Measurements from ENCODE around the gene CNOT11. TPM values are rescaled to one million over a fixed set of nuclear protein-coding genes. Genes with fewer than 3 reads are reported as not detected.

The CNOT11 gene
- total RNA-seq, 2 experiments from 2014 or later, result 39.4 to 46.8 TPM

GRCh38 chr2:101295895-101296294 lies 43.2 kb downstream of the CNOT11 start:
- ChIA-PET POLR2A (interaction anchor here (1.0 to 1.8 kb wide), 2 partner anchors 11 to 32 kb away, joined by 3 read pairs; no protein-coding TSS in a partner anchor), CTCF (interaction anchor here (1.2 kb wide), 1 partner anchor 8 kb away, joined by 3 read pairs; no protein-coding TSS in a partner anchor)
- peaks cover 48% of the 10 kb centered on the region for H3K36me3 ChIP-seq (ENCODE audit: insufficient read depth, low read length)
- H3K27ac ChIP-seq (ENCODE audit: low read depth in 1 of 2, low read length in 2 of 2), result no peak overlapping the region
- intact Hi-C loops (cut with DNase I, micrococcal nuclease), result no loop called here
- H3K27me3 ChIP-seq (ENCODE audit: control insufficient read depth in 1 of 2, insufficient read depth in 2 of 2, low read length in 2 of 2), result no peaks in the 10 kb centered on the region
- H3K9me3 ChIP-seq (ENCODE audit: control insufficient read depth in 1 of 2, insufficient read depth in 1 of 2, low read length in 2 of 2), result no peaks in the 10 kb centered on the region
- H3K27me3 Mint-ChIP-seq, result no peaks in the 10 kb centered on the region
- no peak for ATAC-seq (ENCODE audit: poor library complexity)
- no peak for TF ChIP-seq CTCF (IDR thresholded peaks at IDR 0.05)
- peaks cover 82% of the 10 kb centered on the region for H3K4me1 Mint-ChIP-seq (ENCODE audit: low read depth)
- no peaks in the 10 kb centered on the region for H3K9me3 Mint-ChIP-seq
- H3K4me3 ChIP-seq (ENCODE audit: low read length), result no peak overlapping the region
- peaks cover 70% of the 10 kb centered on the region for H3K36me3 Mint-ChIP-seq (ENCODE audit: low read depth)
- no peak overlapping the region for H3K27ac Mint-ChIP-seq
- no peak for DNase-seq
- H3K4me1 ChIP-seq (ENCODE audit: insufficient read depth, low read length), result peaks cover 47% of the 10 kb centered on the region
- H3K4me3 Mint-ChIP-seq, result no peak overlapping the region

DNA sequence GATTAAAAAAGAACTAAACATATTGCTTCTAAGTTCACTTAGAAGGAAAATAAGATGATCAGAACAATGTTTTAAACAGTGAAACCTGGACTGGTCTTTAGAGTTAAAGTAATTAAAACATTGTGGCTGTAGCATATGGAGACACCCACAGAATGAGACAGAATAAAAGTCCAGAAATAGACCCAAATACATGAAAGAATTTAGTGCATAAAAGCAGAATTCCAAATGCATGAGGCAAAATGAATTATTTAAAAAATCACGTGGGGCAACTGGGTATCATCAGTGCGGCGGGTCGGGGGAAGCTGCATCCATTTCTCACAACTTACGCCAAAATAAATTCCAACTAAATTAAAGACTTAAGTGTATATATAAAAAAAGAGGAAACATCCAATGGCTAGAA lies 43.7 kb downstream of the CNOT11 start:
- no peak overlapping the region for H3K4me3 ChIP-seq (ENCODE audit: low read length)
- H3K27me3 Mint-ChIP-seq, result no peaks in the 10 kb centered on the region
- no peaks in the 10 kb centered on the region for H3K9me3 ChIP-seq (ENCODE audit: control insufficient read depth in 1 of 2, insufficient read depth in 1 of 2, low read length in 2 of 2)
- H3K27ac Mint-ChIP-seq, result no peak overlapping the region
- intact Hi-C loops (cut with DNase I, micrococcal nuclease), result no loop called here
- H3K4me3 Mint-ChIP-seq, result no peak overlapping the region
- TF ChIP-seq CTCF (IDR thresholded peaks at IDR 0.05), result no peak
- DNase-seq, result no peak
- peaks cover 68% of the 10 kb centered on the region for H3K36me3 Mint-ChIP-seq (ENCODE audit: low read depth)
- no peak for ATAC-seq (ENCODE audit: poor library complexity)
- peaks cover 87% of the 10 kb centered on the region for H3K4me1 Mint-ChIP-seq (ENCODE audit: low read depth)
- ChIA-PET CTCF (interaction anchor here (1.2 kb wide), 1 partner anchor 9 kb away, joined by 3 read pairs; no protein-coding TSS in a partner anchor), POLR2A (interaction anchor here (1.8 kb wide), 1 partner anchor 11 kb away, joined by 3 read pairs; no protein-coding TSS in a partner anchor)
- no peaks in the 10 kb centered on the region for H3K9me3 Mint-ChIP-seq
- H3K27me3 ChIP-seq (ENCODE audit: control insufficient read depth in 1 of 2, insufficient read depth in 2 of 2, low read length in 2 of 2), result no peaks in the 10 kb centered on the region
- H3K36me3 ChIP-seq (ENCODE audit: insufficient read depth, low read length), result peaks cover 45% of the 10 kb centered on the region
- H3K4me1 ChIP-seq (ENCODE audit: insufficient read depth, low read length), result peaks cover 51% of the 10 kb centered on the region
- no peak overlapping the region for H3K27ac ChIP-seq (ENCODE audit: low read depth in 1 of 2, low read length in 2 of 2)

- Mint-ChIP-seq H3K9me3 (no peaks in the 10 kb centered on the region), H3K4me3 (peak overlapping the region; percentile 69), H3K27me3 (no peaks in the 10 kb centered on the region), H3K36me3 (ENCODE audit: low read depth) (peaks cover 66% of the 10 kb centered on the region), H3K4me1 (ENCODE audit: low read depth) (peaks cover 97% of the 10 kb centered on the region), H3K27ac (peak overlapping the region; percentile 75)
- ATAC-seq (ENCODE audit: poor library complexity) (no peak), DNase-seq (no peak)
- no peaks in the 10 kb centered on the region for H3K9me3 ChIP-seq (ENCODE audit: control insufficient read depth in 1 of 2, insufficient read depth in 1 of 2, low read length in 2 of 2)
- H3K4me3 ChIP-seq (ENCODE audit: low read length), result no peak overlapping the region
- H3K4me1 ChIP-seq (ENCODE audit: insufficient read depth, low read length), result peaks cover 57% of the 10 kb centered on the region
- no peaks in the 10 kb centered on the region for H3K27me3 ChIP-seq (ENCODE audit: control insufficient read depth in 1 of 2, insufficient read depth in 2 of 2, low read length in 2 of 2)
- intact Hi-C loops (cut with DNase I, micrococcal nuclease), result no loop called here
- no peak for TF ChIP-seq CTCF (IDR thresholded peaks at IDR 0.05)
- POLR2A ChIA-PET, result interaction anchor here (1.3 kb wide), 2 partner anchors 11 to 31 kb away, joined by 4 to 7 read pairs; partner anchors contain the start of gene RNF149
- CTCF ChIA-PET, result interaction anchor here (1.2 kb wide), 1 partner anchor 10 kb away, joined by 3 read pairs; no protein-coding TSS in a partner anchor
- H3K27ac ChIP-seq (ENCODE audit: low read depth in 1 of 2, low read length in 2 of 2), result no peak overlapping the region
- peaks cover 41% of the 10 kb centered on the region for H3K36me3 ChIP-seq (ENCODE audit: insufficient read depth, low read length)
These were observed 44.7 kb downstream of the CNOT11 start for GRCh38 chr2:101297383-101297782.
